Measurements from ENCODE around the gene SYT3.
"Not testable (repeated sequence)": the region's sequence is repeated elsewhere in the genome, so short reads cannot be mapped to it uniquely, and the experiment has no call there.

The SYT3 gene

DNA sequence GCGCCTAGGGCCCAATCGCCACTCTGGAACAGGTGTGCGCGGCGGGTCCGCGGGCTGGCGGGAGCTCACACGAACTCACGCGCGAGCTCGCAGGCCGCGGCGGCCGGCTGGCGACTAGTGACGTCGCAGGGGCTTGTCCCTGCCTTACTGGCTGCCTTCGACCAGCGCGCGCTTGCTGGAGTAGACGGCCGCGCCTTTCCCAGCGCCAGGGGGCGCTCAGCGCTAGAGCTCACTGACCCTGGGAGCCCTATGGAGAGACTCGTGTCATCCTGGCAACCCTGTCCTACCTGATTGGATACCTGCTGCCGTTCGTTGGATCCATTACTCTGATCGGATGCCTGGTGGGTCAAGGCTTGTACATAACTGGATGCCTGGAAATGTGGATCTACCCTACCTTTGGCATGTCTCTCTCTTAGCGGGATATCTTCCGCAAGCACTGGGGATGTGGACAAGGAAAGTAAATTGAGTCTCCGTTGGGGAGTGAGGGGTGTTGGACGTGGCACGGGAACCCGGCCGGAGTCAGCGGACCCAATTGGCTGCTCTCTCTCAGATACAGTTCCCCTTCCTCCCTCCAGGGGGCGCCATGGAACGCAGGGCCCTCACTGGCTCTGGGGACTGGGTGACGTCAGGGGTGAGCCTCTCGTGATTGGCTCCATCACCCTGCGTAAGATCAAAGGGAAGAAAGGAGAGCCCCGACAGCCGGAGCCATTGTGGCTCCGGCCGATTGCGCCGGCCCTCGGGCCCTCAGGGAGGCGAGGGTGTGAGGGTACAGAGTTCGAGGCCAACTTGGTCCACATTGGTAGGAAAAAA is 35.2 kb downstream of the SYT3 start:
- DNase-seq (ENCODE audit: low read depth in 2 of 2) = not testable (repeated sequence)

DNA sequence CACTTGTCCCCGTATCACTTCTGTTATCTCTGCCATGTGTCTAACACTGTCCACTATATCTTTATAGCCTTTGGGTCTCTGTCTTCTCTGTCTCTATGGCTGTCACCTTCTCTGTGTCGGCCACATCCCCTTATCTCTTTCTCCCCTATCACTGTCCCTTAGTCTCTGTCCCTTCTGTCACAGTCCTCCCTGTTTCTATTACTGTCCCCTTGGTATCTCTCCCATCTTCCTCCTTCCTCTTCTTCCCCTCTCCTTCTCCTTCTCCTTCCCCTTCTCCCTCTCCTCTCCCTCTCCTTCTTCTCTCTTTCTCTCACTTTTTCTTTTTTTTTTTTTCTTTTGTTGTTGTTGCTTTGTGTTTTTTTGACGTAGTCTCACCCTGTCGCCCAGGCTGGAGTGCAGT is 36.7 kb downstream of the SYT3 start:
- no peak for DNase-seq (ENCODE audit: low read depth in 2 of 2)

DNA sequence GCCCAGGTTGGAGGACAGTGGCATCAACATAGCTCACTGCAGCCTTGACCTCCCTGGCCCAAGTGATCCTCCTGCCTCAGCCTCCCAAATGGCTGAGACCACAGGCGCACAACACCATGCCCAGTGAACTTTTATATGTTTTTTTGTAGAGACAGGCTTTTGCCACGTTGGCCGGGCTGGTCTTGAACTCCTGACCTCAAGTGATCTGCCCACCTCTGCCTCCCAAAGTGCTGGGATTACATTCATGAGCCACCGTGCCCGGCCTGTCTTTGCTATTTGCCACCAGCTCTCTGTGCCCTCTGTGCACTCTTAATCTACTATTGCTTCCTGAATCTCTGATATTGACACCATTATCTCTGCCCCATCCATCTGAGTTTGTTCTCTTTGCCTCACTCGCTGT is 37.2 kb downstream of the SYT3 start:
- DNase-seq (ENCODE audit: low read depth in 2 of 2) = no peak

DNA sequence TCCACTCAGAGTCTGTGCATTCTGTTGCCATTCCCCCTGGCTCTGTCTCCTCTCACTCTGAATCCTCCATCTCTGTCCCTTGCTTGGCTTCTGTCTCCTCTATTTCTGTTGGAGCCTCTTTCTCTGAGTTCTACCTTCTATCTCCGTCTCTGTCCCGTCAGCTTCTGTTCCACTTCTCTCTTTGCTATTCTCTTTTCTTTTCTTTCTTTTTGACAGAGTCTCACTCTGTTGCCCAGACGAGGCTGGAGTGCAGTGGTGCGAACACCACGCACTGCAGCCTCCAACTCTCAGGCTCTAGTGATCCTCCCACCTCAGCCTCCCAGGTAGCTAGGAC is 37.6 kb downstream of the SYT3 start:
- DNase-seq (ENCODE audit: low read depth in 2 of 2) = no peak

DNA sequence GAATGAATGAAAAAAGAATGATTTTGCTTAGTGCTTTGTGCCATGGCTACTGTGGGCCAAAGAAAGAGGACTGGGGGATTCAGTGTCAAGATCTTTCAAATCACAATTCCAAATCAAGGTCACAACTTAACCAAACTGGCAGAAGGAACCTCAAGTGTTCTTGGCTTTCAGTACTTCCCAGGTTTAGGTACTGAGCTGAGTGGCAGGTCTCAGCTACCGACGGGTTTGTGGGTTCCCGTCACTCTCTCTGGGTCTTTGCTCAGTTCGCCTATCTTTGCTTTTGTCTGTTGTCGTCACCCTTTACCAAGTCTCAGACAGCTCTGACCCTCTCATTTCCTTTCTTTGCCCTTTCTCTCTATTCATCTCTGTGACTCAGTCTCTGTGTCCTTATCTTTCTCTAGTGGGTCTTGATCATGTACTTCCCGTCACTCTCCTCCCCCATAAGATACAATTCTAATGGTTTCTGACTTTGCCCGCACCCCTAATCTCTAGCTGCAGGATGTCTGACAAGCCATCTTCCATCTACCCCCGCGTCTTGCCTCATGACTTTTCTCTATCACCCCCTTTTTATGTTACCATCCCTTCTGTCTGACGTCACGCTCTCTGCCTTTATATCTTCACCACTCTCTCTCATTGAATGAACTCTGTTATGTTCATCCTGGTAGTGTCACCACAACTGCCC is 38.1 kb downstream of the SYT3 start:
- no peak for DNase-seq (ENCODE audit: low read depth in 2 of 2)

DNA sequence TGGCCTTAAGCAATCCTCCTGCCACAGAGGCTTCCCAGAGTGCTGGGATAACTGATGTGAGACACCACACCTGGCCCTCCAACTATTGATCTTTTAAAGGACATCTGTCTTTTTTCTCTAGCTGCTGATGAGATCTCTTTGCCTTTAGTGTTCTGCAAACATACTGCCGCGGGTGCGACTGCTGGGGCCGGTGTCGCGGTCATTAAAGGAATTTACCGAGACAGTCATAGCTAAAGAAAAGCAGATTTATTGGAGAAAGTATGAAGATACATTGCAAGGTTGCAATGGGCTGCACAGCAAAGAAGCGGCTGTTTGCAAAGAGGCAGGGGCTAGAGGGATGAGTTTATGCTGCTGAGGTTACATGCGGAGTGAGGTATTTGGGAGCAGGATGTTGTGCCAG is 40.3 kb downstream of the SYT3 start:
- no peak for DNase-seq (ENCODE audit: low read depth in 2 of 2)

DNA sequence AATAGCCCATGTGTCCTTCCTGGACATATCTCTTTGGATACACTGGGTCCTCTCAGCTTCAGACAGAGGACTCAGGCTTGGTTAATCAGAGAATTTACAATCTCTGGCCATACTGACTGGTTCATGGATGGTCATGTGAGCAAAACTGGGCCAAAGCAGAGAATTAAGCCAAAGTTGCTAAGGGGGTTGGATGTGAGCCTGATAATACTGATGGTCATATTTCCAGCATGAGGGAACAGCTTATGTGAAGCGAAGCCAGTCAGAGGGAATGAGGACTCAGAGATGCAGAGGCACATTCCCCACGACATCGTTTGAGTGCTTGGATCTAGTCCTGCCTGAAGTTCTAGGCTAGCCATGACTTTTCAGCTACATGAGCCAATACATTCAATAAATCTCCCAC is 49.5 kb downstream of the SYT3 start:
- no peak for DNase-seq (ENCODE audit: low read depth in 2 of 2)

DNA sequence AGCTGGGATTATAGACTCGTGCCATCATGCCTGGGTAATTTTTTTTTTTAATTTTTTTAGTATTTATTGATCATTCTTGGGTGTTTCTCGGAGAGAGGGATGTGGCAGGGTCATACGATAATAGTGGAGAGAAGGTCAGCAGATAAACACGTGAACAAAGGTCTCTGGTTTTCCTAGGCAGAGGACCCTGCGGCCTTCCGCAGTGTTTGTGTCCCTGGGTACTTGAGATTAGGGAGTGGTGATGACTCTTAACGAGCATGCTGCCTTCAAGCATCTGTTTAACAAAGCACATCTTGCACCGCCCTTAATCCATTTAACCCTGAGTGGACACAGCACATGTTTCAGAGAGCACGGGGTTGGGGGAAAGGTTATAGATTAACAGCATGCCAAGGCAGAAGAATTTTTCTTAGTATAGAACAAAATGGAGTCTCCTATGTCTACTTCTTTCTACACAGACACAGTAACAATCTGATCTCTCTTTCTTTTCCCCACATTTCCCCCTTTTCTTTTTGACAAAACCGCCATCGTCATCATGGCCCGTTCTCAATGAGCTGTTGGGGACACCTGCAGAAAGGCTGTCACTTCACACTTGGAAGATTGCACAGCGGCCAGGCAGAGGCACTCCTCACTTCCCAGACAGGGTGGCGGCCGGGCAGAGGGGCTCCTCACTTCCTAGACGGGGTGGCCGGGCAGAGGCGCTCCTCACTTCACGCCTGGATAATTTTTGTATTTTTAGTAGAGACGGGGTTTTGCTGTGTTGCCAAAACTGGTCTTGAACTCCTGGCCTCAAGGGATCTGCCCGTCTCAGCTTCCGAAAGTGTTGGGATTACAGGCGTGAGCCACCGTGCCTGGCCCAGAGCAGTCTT is 57.7 kb downstream of the SYT3 start:
- not testable (repeated sequence) for DNase-seq (ENCODE audit: low read depth in 2 of 2)

DNA sequence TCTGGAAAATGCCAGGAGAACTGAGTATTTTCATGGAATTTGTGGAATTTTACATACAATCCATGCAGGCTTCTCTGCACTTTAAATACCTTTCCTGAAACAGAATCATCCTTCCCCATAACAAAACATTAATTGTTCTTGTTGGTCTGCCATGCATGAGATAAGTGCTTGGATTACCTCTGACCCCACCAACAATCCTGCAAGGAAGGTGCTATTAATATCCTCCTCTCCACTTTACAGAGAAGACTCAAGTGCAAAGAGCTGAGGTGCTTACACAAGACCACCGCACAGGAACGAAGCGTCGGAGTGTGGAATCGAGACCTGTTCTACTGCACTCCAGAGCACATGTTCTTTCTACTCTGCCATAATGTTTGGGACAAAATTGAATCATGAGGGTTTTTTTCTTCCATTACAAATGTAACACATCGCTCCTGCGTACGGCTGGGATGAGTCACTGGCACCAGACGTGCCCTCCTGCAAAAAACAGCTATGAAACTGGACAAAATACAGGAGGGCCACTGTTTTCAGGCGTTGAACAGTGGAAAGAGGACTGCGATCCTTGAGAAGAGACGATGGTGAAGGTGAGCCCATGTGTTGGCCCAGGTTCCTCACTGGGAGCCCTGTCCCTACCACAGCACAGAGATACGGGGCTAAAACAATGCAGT is 58.6 kb downstream of the SYT3 start:
- DNase-seq (ENCODE audit: low read depth in 2 of 2) = no peak

DNA sequence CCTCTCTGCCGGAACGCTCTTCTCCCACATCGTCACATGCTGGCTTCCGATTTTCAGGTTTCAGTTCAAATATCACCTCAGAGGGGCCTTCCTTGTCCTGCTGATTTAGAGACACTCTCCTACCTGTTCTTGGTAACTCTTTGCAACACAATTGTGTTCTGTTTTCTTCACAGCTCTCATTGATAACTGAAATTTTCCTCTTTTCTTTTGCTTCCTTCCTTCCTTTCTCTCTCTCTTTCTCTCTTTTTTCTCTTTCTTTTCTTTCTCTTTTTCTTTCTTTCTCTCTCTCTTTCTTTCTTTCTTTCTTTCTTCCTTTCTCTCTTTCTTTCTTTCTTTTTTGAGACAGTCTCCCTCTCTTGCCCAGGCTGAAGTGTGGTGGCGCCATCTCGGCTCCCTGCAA is 59.4 kb downstream of the SYT3 start:
- no peak for DNase-seq (ENCODE audit: low read depth in 2 of 2)

DNA sequence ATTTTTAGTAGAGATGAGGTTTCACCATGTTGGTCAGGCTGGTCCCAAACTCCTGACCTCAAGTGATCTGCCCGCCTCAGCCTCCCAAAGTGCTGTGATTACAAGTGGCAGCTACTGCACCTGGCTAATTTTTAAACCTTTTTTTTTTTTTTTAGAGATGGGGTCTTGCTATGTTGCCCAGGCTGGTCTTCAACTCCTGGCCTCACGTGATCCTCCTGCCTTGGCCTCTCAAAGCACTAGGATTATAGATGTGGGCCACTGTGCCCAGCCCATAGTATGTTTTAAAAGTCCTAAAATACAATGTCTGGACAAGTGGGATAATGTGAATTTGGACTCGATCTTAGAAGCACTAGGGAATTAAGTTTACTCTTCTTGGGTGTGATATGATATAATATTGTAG is 62.9 kb downstream of the SYT3 start:
- DNase-seq (ENCODE audit: low read depth in 2 of 2) = not testable (repeated sequence)

DNA sequence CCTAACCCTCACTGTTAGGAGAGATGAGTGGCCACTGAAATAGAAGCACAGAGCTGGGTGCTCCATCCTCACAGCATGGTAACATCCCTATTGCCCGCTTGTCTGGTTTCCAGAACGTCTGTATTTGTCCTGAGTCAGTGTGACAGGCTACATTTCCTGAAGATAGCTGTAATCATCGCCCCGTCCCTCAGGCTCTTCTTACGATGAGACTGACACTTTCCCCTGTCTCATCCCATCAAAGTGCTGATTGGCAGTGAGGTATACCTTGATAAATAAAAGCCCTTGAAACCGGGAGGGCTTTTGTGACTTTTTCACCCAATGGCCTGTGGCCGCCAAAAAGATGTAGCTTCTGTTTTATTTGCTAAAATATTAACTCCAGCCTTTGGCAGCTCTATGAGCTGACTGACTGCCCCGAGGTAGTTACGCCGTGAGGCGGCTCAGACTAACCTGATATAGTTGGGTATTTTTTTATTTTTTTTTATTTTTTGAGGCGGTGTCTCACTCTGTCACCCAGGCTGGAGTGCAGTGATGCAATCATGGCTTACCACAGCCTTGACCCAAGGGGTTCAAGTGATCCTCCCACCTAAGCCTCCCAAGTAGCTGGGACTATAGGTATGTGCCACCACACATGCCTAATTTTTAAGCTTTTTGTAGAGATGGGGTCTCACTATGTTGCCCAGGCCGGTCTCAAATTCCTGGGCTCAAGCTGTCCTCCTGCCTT is 65.8 kb downstream of the SYT3 start:
- no peak for DNase-seq (ENCODE audit: low read depth in 2 of 2)

Measured in stimulated activated CD4-positive, alpha-beta T cell treated with anti-CD3 and anti-CD28 coated beads, Interleukin-4, amount 100 ng/mL, for 48 hours (primary cell).